ENCODE data around the gene COMMD4.
"Not testable (repeated sequence)": the region's sequence is repeated elsewhere in the genome, so short reads cannot be mapped to it uniquely, and the experiment has no call there.

Gene COMMD4

DNA sequence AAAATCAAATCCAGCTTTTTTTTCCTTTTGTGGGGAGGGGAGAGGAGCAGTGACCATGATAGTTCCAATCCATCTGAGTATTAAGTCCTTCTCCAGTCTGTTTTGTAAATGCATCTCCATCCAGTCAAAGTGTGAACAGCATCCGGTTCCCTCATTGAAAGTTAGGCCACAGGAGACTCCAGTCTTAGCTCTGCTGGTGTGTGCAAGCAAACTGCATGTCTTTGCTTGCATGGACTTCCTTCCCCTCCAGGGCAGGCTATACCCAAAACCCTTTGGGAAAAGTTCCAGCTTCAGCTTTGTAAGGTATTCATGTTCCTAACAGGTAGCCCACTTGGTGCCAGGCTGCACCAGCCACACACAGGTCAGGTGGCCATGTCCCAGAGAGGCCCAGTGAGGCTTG lies 35.6 kb downstream of the COMMD4 start:
- DNase-seq (ENCODE audit: low spot score) = no peak
- no peak for FAIRE-seq

DNA sequence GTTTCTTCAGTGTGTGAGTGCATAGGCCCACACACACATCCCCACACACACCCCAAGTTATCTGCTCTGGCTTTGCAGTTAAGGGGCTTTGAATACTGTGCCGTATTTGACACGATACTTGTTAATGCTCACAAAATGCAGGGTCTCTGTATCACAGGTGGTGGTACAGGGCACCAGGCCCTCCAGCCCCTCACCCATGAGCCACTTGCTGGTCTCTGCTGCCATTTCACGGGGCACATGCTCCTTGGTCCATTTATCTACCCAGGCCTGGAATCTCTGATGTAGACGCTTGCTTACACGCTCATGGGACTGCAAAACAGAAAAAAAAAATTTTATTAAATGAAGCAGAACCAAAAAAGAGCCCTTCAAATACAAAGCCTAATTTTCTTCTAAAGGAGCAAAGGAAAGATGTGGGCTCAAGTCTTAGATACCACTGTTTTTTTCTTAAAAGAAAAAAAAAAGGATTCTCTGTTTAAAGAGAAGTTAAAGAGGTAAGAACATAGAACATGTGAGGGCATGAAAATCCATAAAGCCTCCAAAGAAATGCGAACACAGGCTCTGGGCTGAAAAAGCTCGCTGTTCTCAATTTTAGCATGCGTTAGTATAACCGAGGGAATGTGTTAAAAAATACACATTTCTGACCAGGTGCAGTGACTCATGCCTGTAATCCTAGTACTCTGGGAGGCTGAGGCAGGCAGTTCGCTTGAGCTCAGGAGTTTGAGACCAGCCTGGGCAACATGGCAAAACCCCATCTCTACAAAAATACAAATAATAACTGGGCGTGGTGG lies 36.2 kb downstream of the COMMD4 start:
- DNase-seq (ENCODE audit: low spot score) = no peak
- no peak for FAIRE-seq

DNA sequence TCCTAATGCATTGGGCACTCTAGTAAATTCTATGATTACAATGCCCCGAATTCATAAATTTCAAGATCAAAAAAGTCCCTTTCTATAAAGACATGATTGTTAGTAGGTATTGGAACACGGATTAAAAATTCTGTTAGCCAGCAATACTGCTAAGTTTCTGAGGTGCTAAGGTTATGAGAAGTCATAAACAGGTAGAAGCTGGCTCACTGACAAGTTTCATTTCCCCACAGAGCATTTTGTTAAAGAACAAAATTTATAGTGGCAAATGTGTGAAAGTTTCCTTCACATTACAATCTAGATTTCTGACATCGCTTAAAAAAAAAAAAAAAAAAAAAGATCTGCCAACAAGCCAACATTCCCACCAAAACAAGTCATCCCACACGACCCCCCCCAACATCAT lies 44.9 kb downstream of the COMMD4 start:
- no peak for FAIRE-seq

DNA sequence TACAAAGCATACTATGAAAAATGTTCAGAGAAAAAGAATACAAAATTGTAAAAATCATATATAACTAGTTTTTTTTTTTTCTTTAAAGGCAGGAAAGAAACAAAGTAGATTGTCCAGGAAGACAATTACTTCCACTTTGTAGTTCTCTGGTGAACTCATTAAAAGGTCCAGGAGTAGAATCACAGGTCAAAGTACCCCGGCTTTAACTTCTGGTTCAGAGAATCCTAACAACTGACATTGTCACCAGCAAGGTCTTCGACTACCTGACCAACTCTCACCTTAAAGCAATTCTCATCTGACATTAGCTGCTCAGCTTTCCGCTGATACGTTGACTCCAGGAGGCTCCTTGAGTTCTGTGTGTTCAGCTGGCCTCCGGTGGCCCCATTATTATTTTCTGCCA lies 48.1 kb downstream of the COMMD4 start:
- DNase-seq (ENCODE audit: low spot score); FAIRE-seq: not testable (repeated sequence)

More for the DNA sequence above, 44.9 kb downstream of the COMMD4 start:
- DNase-seq (ENCODE audit: low spot score) = no peak

Data from RCC 7860 (cell line).